GM18870 (cell line): ENCODE data around the gene GLI2.

Experiments used
- ATAC-seq: cut with Tn5 transposase; IDR thresholded peaks from one replicate; pipeline ENCODE4 v1.9.1; 2021; ENCODE audit warnings: moderate library complexity; ENCODE audit not compliant: unreplicated experiment

The GLI2 gene

DNA sequence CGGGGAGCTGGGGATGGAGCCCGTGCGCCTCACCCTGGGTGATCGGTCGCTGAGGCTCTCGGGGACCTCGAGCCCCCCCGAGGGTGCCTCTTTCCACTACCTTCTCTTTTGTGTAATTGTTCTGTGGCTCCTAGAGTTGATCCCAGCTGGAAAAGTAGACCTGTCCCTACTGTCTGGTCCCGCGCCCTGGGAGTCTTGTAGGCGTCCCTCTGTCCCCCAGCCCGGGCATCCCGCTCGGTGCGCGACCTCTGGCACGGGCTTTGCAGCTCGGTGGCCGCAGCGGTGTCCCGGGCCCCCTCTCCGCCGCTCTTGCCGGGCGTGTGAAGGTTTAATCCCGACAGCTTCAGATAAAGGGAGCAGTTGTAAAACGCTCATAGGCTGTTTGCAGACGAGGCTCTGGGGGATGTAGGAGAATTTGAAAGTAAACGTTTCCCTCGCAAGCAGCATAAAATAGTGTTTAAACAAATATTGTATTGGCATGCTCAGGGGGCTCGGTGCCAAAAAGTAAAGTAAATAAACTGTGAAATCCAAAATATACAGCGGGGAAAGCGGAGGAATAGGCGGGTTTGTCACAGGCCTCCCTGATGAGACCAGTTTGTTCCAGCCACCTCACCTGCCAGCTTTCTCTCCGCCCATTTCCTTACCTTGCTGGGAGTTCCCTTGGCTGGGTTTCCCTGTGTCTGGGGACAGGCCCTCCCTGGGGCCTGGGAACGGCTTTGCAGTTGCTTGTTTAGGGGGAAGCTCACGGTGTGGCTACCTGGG, 1.9 kb downstream of the GLI2 start:
- no peak for ATAC-seq

DNA sequence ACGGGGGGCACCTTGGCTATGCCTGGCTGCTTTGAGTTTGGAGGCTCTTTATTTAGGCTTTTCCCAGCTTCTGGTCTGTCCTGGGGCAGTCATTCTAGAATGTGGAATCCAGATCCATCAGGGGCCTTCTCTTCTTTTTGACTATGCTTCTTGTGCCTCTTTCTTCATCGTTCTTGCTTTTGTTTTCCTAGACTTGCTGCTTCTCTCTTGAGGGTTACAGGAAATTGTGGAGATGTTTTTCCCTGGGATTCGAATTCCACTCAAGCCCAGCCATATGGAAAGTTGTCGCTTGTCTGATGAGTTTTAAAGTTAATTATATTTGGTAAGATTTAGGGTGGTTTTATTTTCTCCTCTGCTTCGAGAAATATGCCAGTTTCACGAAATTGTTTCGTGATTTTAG, 2.4 kb downstream of the GLI2 start:
- no peak for ATAC-seq

DNA sequence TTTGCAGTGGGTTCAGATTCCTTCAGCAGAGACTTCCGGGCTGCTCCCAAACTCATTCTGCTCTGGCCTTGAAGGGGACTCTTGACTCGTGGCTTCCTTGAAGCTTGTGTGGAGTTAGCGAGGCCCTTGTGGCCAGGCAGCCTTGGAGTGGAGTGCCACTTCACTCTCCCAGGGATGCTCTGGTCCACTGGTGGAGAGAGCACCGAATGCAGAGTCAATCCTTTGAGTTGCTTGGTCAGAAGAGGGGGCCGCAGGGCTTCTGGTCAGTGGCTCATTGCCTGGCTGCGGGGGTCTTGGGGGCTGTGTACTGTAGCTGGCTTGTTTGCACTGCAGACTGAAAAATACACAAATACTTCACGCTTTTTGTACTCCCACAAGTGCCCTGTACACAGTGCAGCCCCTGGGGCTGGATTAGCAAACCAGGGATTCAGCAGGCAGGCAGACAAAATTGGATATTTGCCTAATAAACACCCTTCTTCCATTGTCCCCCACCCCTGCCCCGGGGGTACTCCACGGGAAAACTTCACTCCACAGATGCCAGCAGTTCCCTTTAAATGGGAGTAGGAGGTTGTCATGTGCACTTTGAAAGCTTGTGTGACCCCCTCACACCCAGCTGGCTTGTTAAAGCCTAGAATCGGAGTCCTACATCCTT, 3.2 kb downstream of the GLI2 start:
- ATAC-seq = no peak

DNA sequence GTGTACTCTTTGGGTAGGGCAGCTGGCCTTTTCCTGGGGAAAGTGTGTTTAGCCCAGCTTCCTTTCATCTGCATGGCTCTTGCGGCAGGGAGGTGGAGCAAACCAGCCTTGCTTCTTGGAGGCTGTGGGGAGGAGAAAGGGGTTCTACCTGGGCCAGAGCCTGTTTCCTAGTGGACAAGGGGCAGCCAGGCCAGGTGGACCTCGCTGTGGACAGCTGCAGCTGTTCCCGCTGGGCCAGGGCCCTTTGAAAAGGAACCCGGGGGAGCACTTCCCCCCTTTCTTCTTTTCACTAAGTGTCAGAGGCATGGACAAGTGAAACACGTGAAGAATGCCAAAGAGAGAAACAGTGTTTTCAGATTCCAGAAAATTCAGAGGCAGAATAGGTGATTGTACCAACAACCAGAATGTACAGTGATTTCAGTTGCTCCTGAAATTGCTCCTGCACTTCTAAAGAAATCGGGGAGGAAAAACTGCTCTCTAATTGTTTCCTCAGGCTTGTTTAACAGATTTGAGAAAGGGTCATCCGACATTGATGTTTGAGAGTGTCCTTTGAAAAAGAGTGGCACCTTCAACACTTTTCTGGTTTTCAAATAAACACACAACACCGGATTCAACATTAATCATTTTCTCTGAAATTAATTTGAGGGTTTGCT, 3.9 kb downstream of the GLI2 start:
- ATAC-seq = no peak

DNA sequence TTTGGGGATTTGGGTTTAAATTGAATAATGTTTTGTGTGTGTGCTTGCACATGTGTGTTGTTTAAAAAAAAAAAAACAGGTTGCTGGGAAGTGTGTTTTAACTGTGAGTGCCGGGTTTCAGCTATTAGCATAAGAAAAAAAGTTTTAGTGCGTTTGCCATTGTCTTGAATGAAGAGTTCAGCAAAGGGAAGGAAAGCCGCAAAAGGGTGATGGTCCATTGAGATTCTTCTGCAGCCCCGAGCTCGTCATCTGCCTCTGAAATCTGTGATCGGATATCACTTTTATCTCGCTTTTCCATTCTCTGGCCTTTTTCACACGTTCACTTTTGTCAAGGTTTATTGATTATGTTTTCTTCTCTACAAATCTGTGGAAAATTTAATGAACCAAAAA, 4.7 kb downstream of the GLI2 start:
- ATAC-seq = no peak

DNA sequence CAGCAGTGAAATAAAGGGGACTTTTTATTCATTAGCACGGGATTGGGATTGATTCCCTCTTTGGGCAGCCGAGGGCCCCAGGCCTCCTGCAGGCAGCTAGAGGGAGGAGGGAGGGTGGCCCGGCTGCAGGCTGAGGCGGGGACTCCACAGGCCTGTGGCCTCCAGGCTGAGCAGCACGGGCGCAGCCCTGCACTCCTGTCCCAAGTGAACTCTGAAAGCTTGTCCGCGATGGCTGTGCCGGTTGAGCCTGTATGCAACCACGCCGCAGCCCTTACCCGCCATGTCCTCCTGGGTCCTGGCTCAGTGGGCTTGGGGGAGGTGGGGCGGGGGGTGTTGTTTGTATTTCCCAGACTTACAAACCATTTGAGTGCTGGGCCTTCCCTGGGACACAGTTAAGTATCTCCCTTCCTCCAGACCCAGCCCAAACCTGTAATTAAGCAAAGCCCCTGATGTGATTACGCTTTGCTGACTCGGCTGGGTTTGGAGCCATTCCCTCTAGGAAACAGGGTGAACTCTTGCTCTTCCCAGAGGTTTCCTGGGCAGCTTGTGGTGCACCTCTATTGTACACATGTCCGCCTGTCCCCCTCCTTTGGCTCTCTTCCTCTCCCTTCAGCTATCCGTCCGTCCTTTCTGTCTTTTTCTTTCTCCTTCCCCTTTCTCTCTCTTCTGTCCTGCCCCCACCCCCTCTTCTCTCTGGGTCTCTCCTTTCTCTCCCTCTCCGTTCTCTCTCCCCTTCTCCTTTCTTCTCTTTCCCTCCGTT, 5.3 kb downstream of the GLI2 start:
- ATAC-seq = no peak

DNA sequence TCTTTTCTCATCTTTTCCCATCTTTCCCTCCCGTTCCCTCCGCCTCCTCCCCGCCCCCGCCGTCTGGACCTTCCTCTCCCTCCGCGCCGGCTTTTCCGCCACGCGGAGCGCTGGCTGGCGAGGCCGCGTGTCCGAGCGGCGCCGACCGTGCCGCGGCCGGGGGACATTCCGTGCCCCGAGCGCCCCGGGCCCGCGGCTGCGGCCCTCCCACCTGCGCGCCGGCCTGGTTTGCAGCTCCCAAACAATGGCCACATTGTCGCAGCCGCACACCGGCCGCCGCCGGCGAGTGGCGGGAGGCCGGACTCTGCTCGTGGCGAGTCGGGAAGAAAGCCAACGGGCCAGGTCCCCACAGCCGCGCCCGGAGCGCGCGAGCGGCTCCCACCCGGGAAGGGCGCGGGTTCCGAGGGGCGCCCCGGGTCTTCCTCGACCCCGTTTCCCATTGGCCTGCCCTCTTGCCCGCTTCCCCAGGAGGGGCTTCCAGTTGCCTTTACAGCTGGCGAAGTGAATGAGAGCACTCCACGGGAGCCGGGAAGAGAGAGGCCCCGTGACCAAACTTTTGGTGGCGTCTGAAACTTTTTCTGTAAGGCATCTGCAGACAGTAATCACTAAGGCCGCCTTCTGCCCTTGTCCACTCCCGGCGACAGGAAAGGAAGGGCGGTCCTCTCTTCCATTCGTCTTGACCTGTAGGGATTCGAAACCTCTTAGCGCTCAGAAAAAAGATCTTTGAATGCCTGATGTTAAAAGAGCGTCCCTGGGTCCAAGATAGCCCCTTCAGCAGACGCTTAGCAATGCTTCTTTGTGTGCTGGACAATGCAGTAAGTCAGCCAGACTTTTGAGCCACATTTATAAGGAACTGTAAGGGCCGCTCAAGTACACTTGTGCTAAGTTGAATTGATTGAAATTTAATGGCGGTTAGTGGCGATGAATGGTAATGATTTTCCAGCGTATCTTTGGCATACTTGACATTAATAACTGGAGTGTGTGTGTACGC, 6.2 kb downstream of the GLI2 start:
- ATAC-seq = no peak

DNA sequence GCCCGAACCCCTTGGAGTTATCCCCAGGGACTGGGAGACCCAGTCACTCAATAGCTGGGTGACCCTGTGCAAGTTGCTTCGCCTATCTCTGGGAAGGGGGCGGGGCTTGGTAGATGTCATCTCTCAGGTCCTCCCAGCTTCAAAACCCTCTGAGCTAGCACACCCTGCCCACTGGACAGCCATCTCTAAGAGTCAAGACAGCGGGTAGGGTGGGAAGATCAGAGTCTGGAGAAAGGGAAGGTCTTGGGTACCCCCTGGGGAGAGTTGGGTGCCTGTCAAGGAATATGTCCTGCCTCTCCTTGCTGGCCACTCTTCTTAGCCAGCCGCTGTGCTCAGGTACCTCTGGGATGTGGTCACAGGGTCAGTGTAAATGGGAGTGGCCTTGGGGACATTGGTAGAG, 8.0 kb downstream of the GLI2 start:
- no peak for ATAC-seq

DNA sequence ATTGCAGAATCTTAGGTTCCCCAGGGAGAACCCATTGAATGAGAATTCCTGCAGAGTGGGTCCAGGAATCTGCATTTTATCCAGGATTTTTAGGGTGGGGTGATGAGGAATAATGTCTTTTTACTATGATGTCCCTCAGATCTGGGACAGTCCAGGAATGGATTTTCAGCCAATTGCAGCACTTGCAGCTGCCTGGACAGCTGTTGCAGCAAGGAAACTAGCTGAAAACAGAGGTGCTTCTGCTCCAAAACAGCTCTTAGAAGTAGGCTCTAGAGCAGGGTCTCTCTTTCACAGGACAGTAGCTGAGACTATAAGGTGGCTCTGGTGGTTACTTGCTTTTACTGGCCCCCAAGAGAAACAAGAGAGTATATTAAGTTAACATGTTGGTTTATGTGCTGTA, 9.1 kb downstream of the GLI2 start:
- ATAC-seq = no peak

DNA sequence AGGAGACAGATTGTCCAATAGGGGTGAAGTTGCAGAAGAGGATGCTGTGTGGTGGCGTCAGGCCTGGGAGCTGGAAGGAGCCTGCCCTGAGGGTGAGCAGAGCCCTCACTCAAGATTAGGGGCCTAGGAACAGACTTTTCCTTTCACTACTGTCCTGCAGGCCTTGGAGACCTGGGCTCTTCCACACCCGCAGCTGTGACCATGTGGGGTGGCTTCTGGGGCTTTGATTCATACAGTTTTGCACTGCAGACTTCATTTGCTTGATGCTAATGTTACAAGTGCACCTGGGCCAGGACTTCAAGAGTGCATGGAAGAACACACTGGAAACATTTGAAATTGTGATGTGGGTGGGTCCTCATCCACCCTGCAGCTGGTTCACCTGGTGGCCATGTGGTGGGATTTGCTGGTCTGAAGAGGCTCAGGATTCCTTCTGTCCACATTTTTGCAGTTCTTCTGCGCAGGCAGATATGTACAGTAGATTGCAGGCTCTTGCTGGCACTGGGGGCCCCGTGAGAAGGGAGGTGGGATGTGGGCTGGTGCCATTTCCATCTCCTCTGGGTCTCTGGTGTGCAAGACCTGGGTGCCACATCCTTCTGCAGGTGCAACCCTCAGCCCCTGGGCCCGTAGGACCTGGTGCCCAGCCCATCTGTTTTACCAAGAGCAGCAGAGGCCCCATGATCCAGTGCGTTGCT, 9.9 kb downstream of the GLI2 start:
- ATAC-seq = no peak

DNA sequence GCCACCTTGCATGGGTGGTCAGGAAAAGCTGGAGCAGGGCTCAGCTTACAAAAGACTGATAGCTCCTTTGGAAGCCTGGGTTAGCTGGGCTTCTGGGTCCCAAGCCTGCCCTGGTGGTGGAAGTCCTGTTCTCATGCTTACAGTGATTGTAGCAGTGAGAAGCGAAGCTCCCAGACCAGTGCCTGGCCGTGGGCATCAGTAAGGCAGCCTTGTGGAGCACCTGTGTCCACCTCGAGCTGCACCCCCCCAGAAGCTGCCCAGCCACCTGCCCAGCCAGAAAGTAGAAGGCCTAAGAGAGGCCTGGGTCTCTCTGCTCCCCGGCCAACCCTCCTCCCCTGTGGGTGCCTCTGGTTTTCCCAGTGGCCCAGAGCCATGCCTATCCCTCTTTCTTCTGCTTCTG, 10.5 kb downstream of the GLI2 start:
- no peak for ATAC-seq

DNA sequence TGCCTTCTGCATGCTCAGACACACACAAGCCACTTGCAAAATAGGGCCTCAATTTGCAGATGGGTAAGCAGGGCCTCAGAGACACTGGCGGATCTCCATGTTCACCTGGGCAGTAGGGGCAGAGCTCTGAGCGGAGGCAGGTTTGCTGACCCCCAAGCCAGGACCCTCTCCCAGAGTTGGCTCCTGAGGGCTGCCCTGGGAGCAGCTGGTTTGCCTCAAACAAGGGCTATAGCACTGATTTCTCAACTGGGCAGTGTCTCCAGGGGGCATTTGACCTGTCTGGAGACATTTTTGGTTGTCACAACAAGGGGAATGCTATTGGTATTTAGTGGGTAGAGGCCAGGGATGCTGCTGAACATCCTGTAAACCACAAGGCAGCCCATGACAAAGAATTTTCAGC, 11.6 kb downstream of the GLI2 start:
- ATAC-seq = no peak

DNA sequence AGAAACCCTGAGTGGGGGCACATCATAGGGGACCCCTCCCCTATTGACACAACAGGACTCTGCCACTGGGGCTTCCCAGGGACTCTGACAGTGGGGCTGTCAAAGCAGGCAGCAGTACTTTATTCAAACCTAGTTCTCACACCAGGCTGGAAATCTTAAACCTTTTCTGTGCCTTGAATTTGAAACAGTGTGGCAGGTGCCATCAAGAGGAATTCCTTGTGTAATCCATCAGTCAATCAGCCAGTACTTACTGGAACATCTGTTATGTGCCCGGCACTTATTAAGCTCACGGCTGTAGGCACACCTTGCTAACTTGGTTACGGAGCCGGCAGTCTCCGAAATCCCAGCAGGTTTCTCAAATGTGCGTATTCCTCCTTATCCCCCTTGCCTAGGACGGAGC, 12.0 kb downstream of the GLI2 start:
- ATAC-seq = no peak

DNA sequence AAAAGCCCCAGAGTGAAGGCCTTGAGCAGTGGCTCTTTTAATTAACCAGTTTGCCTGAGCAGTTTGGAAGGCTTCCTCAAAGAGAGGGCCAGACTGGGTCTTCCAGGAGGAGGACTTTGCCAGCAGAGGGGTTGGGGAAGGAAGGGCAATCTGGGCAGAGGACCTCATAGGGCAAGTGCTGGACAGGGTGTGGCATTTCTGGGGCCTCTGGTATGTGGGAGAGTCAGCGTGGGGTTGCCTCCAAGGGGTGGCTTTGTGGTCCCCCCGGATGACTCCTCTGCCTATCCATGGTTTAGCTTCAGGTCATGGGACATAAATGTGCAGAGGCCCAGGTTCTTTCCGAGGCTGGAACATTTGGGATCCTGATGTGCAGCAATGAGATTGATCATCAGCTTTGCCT, 12.6 kb downstream of the GLI2 start:
- no peak for ATAC-seq

DNA sequence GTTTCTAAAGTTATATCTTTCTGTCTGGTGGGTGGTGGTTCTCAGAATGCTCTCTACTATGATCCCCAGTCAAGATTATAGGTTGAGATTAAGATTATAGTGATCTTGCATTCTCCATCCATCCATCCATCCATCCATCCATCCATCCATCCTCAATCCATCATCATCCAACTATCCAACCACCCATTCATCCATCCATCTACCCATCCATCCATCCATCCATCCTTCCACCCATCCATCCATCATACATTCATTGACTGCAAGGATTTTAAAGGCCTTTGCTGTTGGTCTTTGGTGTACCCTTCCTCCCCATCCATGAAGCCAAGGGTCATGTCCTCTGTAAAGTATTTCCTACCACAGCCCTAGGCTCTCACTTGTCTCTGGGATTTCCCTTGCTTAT, 13.1 kb downstream of the GLI2 start:
- ATAC-seq = no peak

DNA sequence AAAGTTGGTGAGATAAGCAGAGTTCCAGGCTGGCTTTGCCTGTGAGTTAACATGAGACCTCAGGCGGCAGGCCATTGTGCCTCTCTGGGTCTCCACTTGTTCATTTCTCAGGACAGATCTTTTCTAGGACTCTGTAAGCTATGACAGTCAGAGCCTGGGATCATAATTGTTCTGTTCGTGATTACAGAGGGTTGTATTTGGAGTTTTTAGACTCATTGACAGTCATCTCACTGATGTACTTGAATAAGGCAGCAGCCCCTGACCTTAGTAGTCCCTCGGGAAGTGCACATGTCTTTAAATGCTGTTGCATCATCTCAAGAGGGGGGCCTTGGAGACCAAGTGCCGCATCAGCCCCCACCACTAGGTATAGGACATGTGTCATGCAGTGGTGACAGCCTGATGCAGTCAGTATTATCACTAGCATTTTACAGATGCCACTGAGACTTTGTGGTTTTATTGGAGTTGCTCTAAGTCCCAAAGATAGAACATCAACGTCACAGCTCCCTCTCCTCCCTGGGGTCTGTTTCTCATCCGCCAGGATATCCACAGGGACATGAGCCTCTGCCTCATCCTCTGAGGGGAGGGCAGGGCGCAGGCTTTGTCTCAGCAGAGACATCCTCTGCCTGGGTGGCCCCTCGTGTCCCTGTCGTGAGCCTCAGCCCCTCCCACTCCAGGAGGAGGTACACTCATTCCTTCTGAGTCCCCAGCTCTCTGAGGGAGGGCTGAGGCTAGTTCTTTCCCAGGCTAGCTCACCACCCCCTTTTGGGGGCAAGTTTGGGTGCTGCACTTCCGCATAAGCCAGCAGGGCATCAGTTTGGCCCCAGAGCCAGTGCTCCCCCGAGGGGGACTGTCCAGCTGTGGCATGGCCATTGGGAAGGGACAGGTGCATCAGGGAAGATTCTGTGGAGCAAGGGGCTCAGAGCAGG, 14.1 kb downstream of the GLI2 start:
- ATAC-seq = no peak

DNA sequence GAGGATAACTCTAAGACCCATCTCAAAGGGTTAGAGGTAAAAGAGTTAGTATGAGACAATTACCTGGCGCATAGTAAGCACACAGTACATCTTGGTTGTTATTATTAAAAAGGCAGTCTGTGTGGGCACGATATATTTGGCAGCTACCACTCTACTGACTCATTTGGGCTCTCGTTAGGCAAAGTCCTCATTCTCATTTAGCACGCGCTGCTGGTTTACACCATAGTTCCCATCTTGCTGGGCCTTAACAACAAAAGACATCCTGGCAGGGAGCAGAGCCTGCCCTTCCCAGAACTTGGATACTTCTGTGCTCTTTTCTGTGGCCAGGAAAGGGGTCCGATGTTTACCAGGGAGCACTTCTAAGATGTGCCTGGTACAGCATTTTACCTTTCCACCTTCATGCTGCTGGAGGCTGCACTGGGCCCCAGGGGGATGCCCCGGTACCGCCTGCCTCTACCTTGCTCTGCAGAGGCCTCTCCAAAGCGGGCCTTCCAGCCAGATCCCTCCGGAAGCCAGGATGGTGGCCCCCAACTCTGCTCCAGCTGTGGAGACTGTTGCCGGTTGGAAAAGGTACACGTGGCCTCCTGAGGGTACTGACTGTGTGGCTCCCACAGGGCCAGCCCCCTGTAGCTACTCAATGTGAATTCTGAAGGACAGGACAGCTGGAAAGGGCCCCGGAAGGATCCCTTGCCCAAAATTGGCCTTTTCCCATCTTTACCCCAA, 15.0 kb downstream of the GLI2 start:
- ATAC-seq = no peak

DNA sequence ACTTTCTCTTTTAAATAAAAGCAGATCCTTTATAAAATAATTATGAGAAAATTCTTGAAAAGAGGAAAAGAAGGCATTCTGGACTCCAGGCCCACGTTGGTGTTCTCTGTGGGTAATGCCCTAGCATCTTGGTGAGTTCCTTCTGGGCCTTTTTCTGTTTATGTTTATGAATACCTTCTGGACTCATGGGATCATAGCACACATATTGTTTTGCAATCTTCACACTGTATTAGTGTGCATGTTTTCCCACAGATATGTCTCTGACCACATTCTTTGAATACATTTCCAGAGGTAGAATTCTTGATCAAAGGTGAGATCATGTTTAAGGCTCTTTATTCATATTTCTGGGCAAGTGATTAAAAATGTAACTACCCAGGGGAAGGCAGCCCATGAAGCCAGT, 15.9 kb downstream of the GLI2 start:
- no peak for ATAC-seq
